HG02884 (cell line): ENCODE data around the gene ACAP3.

ENCODE experiments used
- ATAC-seq: cut with Tn5 transposase; IDR thresholded peaks from one replicate; pipeline ENCODE4 v1.9.1; 2021; ENCODE audit warnings: mild to moderate bottlenecking, moderate library complexity; ENCODE audit not compliant: unreplicated experiment

The ACAP3 gene

DNA sequence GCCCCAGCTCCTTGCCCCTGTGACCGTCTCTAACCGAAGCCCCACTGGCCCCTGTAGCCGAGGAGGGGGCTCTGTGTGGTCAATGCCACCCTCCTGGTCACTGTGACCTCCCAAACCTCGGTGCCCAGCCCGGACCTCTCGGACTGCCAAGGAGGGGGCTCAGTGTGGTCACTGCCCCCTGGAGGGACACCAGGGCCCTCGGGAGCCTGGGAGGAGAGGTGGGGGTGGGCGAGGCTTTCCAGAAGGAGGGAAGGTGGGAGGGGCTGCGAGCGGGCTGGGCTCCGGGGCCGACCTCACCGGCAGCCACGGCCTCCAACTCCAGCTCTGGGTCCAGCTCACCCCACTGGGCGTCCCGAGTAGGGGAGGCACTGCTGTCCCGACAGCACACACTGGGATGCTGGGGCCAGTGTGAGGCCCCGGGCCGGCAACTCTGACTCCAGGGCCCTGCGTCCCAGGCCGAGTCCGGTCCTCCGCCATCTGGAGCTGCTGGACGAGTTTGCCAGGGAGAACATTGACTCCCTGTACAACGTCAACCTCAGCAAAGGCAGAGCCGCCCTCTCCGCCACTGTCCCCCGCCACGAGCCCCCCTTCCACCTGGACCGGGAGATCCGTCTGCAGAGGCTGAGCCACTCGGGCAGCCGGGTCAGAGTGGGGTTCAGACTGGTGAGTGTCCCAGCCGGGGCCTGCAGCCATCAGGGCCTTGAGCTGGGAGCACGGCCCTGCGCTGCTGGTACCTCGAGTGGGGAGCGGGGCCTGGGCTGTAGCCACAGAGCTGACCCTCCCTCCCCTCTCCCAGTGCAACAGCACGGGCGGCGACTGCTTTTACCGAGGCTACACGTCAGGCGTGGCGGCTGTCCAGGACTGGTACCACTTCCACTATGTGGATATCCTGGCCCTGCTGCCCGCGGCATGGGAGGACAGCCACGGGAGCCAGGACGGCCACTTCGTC lies 21.1 kb downstream of the ACAP3 start:
- no peak for ATAC-seq

DNA sequence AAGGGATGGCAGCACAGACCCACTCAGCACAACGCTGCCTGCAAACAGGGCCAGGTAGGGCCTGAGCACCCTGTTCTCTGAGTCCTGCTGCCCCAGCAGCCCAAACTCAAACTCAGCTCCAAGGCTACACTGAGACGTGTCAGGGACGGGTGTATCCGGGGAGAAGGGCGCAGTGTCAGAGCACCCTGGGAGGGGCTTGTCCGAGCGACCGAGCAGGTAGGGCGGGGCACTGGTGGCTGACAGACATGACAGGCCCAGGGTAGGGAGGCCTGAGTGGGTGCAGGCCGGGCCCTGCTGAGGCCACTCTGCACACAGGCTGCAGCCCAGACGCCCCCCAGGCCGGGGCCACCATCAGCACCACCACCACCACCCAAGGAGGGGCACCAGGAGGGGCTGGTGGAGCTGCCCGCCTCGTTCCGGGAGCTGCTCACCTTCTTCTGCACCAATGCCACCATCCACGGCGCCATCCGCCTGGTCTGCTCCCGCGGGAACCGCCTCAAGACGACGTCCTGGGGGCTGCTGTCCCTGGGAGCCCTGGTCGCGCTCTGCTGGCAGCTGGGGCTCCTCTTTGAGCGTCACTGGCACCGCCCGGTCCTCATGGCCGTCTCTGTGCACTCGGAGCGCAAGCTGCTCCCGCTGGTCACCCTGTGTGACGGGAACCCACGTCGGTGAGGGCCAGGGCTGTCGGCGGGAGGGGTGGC lies 22.0 kb downstream of the ACAP3 start:
- no peak for ATAC-seq

DNA sequence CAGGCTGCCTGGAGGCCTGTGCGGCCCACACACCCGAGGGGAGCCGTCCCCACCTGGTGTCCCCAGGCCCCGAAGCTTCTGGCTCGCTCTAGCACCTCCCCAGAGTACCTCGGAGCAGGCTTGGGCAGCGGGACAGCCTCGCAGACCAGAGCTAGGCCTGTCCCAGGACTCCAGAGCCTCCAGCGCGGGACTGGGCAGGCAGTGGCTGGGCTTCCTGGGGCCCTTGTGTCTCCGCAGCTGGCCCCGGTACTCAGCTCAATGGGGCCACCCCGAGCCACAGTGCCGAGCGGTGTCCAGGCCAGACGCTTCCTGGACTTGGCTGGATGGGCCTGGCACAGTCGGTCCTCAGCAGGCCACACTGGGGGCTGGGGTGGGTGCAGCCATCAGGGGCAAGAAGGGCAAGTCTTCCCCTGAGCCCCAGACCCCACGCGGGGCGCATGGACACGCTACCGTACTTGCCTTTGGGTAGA lies 22.6 kb downstream of the ACAP3 start:
- ATAC-seq, result no peak

DNA sequence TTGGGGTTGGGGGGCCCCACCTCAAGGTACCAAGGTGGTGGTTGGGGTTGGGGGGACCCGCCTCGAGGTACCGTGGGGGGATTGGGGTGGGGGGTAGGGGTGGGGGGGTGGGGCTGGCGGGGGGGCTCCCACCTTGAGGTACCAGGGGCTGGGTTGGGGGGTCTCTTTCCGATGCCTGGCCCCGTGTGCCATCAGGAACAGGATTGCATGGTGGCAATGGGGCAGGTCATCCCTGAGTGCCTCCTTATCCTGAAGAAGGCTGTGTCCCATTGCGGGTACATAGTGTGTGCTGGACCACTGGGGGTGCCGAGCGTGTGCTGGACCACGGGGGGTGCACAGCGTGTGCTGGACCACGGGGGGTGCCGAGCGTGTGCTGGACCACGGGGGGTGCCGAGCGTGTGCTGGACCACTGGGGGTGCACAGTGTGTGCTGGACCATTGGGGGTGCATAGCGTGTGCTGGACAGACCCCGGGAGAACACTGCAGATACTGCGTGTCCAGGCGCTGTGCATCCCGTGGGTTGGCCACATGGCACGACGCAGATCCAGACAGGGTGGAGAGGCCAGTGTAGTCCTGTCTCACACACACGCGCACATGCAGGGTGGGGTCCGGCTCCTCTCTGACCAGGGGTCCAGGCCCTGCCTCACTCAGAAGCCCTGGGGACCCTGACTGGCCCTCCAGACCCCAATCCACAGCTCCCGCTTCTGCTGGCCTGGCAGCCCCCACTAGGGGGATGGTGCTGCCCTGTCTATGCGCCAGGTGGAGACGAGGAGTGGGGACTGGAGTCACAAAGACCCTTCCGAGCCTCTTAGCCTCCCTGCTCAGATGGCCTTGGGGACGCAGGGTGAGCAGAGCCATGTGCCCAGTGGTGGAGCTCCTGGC lies 23.3 kb downstream of the ACAP3 start:
- ATAC-seq, result no peak

DNA sequence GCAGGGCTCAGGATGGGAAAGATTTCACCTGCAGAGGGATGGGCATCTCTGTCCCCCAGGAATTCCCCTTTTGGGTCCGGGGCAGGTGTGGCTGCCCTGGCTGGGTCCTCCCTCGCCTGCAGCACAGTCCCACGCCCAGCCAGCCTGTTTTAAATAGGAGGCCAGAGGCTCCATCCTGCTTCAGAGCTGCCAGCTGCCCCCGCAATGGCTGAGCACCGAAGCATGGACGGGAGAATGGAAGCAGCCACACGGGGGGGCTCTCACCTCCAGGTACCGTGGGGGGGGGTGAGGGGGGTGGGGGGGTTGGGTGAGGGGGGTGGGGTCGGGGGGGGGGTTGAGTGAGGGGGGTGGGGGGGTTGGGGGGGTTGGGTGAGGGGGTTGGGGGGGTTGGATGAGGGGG lies 23.9 kb downstream of the ACAP3 start:
- ATAC-seq, result no peak

DNA sequence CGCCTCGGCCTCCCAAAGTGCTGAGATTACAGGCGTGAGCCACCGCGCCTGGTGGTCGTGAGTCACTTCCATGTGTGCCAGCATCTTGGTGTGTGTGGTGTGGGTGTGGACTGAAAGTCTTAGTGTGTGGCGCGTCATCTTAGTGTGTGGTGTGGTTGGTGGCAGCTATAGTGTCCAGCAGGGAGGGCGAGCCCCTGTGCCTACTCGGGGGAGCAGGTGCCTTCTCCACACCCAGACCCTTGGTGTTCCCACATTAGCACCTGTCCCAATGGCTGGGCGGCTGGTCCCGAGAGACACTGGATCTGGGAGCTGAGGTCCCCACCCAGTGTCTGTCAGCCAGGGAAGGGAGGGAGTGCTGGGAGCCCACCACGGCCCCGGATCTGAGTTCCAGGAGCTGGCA lies 24.7 kb downstream of the ACAP3 start:
- no peak for ATAC-seq

DNA sequence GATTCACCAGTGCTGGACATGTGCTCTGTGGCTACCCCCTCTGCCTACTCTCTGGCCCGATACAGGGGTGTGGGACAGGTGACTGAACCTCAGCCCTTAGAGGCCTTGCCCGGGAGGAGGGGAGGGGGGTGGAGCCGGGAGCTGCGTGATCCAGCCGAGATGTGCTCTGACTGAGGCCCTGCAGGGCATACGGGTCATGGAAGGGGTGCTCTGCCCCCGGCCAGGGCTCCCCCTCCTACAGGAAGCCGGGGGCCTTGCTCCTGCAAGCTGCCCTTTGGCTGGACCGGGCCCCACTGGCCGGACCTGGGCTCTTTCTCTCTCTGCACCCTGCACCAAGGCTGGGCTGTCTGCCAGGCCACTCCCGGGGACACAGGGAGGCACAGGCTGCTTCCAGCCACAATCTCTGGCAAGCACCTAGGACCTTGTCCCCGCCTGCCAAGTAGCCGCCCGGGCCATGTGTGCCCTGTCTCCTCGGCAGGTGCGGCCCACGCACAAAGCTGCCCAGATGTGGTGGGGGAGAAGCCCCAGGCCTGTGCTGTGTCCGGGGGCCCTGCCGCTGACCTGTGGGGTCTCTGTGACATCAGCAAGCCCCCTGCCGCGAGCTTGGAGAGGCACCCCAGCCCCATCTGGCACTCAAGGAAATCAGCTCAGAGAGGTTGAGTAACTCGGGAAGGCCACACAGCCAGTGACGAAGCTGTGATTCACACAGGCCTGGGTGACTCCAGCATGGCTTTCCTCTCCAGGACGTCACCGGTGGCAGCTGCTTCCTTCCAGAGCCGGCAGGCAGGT lies 26.0 kb downstream of the ACAP3 start:
- ATAC-seq, result no peak

DNA sequence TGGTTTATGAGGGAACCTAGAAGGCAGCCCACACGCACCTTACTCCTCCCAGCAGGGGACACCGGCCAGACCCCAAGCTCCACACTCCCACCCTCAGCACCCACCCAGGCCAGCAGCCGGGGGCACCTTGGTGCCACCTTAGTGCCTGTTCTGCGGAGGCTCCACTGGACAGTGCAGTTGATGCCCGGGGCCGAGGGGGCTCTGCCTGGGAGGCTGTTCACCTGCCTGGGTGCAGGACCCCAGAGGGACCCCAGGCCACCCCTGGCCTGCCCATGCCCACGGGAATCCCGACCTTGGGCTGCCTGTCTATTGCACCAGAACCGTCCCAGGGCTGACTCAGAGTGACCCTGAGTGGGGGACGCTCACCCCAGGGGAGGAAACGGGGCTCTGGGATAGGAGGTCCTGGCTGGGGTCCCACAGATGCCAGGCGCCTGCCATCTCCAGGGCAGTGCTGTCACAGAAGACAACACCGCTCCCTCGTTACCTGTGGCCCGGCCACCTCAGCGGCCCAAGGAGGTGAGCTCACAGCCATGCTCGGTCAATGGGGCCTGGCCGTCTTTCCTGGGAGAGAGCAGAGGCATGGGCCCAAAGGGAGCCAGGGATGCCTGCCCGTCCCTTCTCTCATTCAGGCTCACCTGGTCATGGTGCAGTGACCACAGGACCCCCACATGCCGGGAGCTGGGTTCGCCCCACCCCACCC lies 26.8 kb downstream of the ACAP3 start:
- ATAC-seq, result no peak

DNA sequence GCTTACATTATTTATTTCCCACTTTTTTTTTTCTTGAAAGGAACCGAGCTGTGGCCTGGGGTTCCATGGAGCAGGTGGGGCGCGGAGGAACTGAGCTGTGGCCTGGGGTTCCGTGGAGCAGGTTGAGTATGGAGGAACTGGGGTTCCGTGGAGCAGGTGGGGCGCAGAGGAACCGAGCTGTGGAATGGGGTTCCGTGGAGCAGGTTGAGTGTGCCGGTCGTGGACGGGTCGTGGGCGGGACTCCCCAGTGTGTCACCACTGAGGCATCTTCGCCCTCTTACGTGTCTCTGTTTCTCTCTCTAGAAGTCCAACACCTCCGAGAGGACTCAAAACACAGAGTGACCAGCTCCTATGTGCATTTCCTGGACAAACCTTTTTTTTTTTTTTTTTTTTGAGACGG lies 28.7 kb downstream of the ACAP3 start:
- no peak for ATAC-seq

DNA sequence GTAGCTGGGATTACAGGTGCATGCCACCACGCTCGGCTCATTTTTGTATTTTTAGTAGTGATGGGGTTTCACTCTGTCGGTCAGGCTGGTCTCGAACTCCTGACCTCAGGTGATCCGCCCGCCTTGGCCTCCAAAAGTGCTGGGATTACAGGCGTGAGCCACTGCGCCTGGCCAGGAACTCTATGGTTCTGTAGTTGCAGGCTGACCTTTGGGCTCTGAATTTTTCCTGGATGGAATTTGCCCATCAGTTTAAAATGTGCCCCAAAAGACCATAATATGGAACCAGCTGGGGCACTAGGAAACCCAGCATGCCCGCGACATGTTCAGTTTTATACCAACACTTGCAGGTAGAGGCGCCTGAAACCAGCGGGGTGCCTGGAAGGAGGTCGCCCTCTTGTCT lies 29.1 kb downstream of the ACAP3 start:
- no peak for ATAC-seq

DNA sequence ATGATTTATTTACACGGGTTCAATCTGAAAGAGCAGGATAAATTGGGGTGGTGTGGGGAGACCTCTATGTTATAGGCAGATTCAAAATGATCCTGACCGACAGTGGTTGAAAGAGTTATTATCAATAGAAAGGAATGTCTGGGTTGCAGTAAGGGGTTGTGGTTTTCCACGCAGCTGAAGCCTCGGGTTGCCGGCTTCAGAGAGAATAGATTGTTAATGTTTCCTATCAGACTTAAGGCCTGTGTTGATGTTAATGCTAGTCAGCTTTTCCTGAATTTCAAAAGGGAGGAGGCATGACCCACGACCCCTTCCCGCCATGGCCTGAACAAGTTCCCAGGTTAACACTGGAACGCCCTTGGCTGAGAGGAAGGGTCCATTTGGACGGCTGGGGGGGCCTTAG lies 31.9 kb downstream of the ACAP3 start:
- ATAC-seq, result no peak

DNA sequence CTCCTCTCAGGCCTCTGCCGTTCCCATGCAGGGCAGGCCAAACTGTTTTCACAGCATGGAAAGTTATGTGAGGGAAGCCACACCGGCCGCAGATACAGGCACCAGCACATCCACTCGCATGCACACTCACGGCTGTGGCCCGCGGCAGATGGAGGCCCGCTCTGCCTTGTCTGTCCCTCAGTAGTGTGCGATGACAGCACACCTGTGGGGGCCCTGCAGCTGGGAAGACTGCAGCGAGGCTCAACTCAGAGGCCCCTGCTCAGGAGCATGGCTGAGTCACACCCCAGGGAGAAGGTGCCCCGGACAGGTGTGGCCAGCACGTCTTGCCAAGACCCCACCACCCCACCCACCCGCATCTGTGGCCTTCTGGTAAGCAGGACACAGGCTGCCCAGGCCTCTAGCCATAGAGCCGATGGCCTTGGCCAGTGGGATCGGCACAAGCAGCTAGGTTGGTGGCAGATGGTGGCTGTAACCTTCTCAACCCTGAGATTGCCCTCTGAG lies 32.7 kb downstream of the ACAP3 start:
- ATAC-seq, result no peak

DNA sequence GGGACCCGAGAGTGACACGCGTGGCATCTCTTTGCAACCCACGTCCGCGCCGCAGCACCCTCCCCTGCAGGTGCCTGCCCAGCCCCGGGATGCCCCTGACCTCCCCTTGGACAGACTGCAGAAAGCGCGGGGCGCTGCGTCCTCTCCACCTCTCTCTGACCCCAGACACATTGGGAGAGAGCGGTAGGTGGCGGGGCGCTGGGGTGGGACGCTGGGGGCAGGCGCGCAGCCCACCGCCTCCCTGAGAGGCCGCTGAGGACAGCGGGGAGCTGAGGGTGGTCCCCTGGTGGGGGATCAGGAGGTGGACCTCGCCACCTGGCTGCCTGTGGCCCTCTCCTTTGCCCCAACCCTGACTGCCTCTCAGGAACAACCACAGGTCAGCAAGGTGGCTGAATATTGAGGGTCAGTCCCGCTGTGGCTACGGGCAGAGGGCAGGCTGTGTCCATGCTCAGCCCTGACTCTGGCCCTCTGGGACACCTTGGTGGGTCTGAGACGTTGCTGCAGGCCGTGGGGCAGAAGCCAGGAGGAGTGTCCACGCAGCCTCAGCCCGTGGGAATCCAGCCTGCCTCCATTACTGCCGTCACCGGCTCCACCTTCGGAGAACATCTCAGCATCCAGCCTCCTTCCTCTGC lies 33.3 kb downstream of the ACAP3 start:
- ATAC-seq, result no peak

DNA sequence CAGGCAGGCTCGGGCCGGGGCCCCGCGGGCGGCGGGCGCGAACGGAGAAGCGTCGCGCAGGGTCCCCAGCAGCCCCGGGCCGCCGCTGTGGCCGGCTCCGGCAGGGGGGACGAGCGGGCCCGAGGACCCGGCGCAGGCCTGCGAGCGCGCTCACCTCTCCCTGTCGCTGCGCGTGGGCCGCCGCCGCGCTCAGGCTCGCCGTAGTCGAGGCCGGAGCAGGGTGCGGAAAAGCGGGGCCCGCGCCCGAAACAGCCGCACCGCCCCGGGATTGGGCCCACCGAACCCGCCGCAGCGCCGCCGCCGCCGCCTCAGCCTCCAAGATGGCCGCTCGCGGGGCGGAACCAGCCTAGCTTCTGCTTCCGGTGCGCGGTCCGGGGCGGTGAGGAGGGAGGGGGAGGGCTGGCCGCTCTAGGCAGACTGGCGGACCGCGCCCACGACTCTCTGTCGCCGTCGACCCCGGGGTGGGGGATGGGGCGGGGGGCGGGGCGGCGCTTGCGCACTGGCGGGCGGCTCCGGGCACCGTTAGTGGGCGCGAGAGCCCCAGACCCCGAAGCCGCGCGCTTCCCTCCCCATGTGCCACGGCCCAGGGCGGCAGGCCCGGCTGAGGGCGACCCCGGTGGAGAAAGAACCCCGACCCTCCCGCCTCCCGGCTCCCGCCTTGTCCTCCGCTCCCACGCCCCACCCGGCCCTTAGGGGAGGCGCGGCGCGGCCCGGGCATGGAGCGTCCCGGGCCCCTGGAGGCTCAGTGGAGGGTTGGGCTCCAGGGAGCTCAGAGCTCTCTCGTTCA lies 34.0 kb downstream of the ACAP3 start, which contains the start of gene UBE2J2:
Gene UBE2J2 (minus strand): TSS at position 343 of the 787 bp plus-strand sequence. CDS start 5,862 bp downstream, outside the sequence.
- peak; percentile 73 for ATAC-seq

DNA sequence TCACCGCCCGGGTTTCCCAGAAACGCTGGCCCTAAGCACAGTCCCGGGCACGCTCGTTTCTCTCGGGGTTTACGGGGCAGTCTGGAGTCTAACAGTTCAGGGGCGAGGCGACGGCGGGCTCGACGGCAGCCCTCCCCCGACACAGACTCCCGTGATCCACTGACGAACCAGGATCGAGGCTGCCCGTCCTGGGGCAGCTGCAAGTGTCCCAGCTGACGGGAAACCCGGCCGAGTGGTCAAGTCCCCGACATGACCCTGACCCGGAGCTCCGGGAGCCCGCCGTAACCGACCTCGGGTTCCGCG lies 34.6 kb downstream of the ACAP3 start:
- no peak for ATAC-seq

DNA sequence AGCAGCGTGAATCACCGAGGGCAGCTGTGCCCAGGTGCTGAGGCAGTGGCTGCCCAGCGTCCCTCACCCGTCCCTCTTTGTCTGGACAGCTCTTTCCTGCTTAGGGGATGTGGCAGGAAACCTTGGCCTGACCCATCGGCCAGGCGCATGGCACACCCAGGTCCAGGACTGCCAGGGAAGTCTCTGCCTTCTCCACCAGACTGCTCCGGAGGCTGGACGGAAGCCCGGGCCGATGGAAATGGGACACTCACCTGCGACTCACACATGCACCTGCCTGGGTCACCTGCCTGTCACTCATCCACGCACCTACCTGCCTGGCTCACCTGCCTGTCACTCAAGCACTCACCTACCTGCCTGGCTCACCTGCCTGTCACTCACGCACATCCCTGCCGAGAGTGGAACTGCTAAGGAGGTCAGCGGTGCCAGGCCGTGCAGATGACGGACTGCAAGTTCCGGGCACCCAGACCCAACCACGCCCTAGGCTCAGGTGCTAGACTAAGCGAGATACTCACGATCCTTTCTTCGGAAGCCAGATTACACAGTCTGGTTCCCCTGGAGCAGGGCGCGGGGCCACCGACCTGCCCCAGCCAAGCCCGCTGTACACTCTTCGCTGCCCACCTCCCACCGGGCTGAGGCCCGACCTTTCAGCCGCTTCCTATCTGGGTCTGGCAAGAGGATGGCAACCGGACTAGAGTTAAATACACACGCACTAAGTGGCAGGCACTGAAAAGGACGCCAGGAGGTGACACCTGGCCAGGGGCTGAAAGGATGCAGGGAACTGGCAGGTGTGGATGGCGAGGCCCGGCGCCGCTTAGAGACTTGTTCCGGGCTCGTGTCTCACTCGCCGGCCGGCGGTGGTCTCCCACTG lies 35.2 kb downstream of the ACAP3 start:
- ATAC-seq, result no peak

DNA sequence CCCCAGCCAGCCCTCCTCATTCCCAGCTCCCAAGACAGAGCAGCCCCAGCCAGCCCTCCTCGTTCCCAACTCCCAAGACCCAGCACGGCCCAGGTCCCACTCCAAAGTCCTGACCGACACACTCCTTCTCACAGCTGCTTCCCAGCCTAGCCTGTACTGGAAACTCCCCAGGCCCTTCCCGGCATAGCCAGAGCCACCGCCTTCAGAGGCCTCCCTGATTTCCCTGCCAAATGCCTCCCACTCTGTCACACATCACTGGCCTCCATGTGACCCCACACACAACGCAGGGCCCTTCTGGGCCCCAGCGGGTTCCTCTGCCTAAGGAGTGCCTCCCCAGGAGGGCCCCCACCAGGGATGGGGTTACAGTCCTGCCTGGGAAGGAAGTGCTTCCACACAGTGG lies 36.9 kb downstream of the ACAP3 start:
- ATAC-seq, result no peak
